ENCODE data around the gene GGACT.

Gene GGACT

GRCh38 chr13:100510208-100510957 lies 78.2 kb downstream of the GGACT start:
- DNase-seq (ENCODE audit: low read depth), result no peak
- no peak overlapping the region for H3K4me3 ChIP-seq (ENCODE audit: low read depth, low read length)
- no peak for TF ChIP-seq CTCF (IDR thresholded peaks at IDR 0.05; ENCODE audit: control insufficient read depth, extremely low read depth, insufficient read depth)

- no peak for DNase-seq (ENCODE audit: low read depth)
Observed at GRCh38 chr13:100508996-100509395, 79.6 kb downstream of the GGACT start.

GRCh38 chr13:100508455-100508854 lies 80.1 kb downstream of the GGACT start:
- H3K4me3 ChIP-seq (ENCODE audit: low read depth, low read length), result no peak overlapping the region
- DNase-seq (ENCODE audit: low read depth), result no peak
- TF ChIP-seq CTCF (IDR thresholded peaks at IDR 0.05; ENCODE audit: control insufficient read depth, extremely low read depth, insufficient read depth), result no peak

More at GRCh38 chr13:100508996-100509395, 79.6 kb downstream of the GGACT start:
- TF ChIP-seq CTCF (IDR thresholded peaks at IDR 0.05; ENCODE audit: control insufficient read depth, extremely low read depth, insufficient read depth), result no peak
- no peak overlapping the region for H3K4me3 ChIP-seq (ENCODE audit: low read depth, low read length)

GRCh38 chr13:100506600-100507422 lies 81.8 kb downstream of the GGACT start:
- TF ChIP-seq CTCF (IDR thresholded peaks at IDR 0.05; ENCODE audit: control insufficient read depth, extremely low read depth, insufficient read depth), result no peak
- H3K4me3 ChIP-seq (ENCODE audit: low read depth, low read length), result no peak overlapping the region
- no peak for DNase-seq (ENCODE audit: low read depth)

GRCh38 chr13:100506154-100506553 lies 82.4 kb downstream of the GGACT start:
- no peak for TF ChIP-seq CTCF (IDR thresholded peaks at IDR 0.05; ENCODE audit: control insufficient read depth, extremely low read depth, insufficient read depth)
- no peak for DNase-seq (ENCODE audit: low read depth)
- no peak overlapping the region for H3K4me3 ChIP-seq (ENCODE audit: low read depth, low read length)

- TF ChIP-seq CTCF (IDR thresholded peaks at IDR 0.05; ENCODE audit: control insufficient read depth, extremely low read depth, insufficient read depth), result no peak
- DNase-seq (ENCODE audit: low read depth), result no peak
Observed at GRCh38 chr13:100503622-100504021, 85.0 kb downstream of the GGACT start.

More at GRCh38 chr13:100503622-100504021, 85.0 kb downstream of the GGACT start:
- H3K4me3 ChIP-seq (ENCODE audit: low read depth, low read length), result no peak overlapping the region

All from LNCaP clone FGC (cell line).